Psoas muscle (tissue), 8 donors: ENCODE measurements around the gene TSPYL2. TPM values are rescaled to one million over a fixed set of nuclear protein-coding genes. Genes with fewer than 3 reads are reported as not detected.
A peak's percentile ranks its signal among the peaks of the same experiment; 100 is the strongest.

Experiments used
- ATAC-seq, 4 donors: fragments of 200-7000 bp; cut with Tn5 transposase; one replicate each; pipeline ENCODE4 v1.9.1; 2020; ENCODE audit warnings: moderate library complexity in 3 of 4, mild to moderate bottlenecking in 2 of 4
- DNase-seq, 2 donors: peaks; one replicate each; pipeline ENCODE4 v3.0.0-alpha.2; 2020
- H3K27ac ChIP-seq: fragments of 200-600 bp; one replicate; pipeline ENCODE4 v1.8.0; 2022
- H3K27me3 ChIP-seq, 3 donors: fragments of 200-600 bp in 1 of 3; one replicate each; pipeline versions ENCODE4 v1.6.1 to v1.8.0; 2013 to 2022; ENCODE audit warnings: low read length in 2 of 3, mild to moderate bottlenecking in 2 of 3, moderate library complexity in 1 of 3; ENCODE audit not compliant: insufficient read depth in 3 of 3
- H3K36me3 ChIP-seq, 2 donors: fragments of 200-600 bp in 1 of 2; one replicate each; pipeline versions ENCODE4 v1.6.1 to v1.8.0; 2013 to 2022; ENCODE audit warnings: low read depth in 1 of 2, mild to moderate bottlenecking in 1 of 2, moderate library complexity in 1 of 2; ENCODE audit not compliant: insufficient read depth in 1 of 2
- H3K4me1 ChIP-seq: fragments of 200-600 bp; one replicate; pipeline ENCODE4 v1.8.0; 2022
- H3K4me3 ChIP-seq: fragments of 200-600 bp; one replicate; pipeline ENCODE4 v1.8.0; 2022; ENCODE audit warnings: mild to moderate bottlenecking
- H3K9me3 ChIP-seq: fragments of 200-600 bp; one replicate; pipeline ENCODE4 v1.8.0; 2022
- WGBS, 3 donors: extraction: QIAGEN DNeasy Blood & Tissue Kit; methylation state at CpG; one replicate each; pipeline versions ENCODE4 v1.1.6 to v1.1.7; 2013; 5-methylcytosine and 5-hydroxymethylcytosine counted together
- intact Hi-C, 2 donors: fragments of 100-400 bp; cut with DNase I; formaldehyde crosslinking; loops; one replicate each; pipeline versions ENCODE4 v1.11.0 to v1.14.2; 2022
- polyA plus RNA-seq, 3 donors: library from polyadenylated mRNA; stranded (reverse); fragments of 200-250 nt; gene quantifications; one replicate each; pipeline ENCODE4 v1.2.3, GENCODE V29; 2013
- total RNA-seq, 4 donors: library from RNA; stranded (reverse); fragmentation: NEBNext Ultra II Directional in 2 of 4; extraction: Animal tissue kit (Norgen Biotek cat#: 25700) in 2 of 4; gene quantifications; one replicate each; pipeline versions ENCODE4 v1.2.1 to v1.2.4, GENCODE V29; 2021 to 2023
- TF ChIP-seq, protein P1 (sequence below): fragments of 200-600 bp; IDR thresholded peaks from one replicate; pipeline ENCODE4 v1.8.0; 2022; ENCODE audit warnings: antibody characterized with exemption
- donor health status: healthy with polysubstance abuse.
- donor health status: DM: no; HTN: no; CAD: no; lungs with moderate emphysema.
- donor health status: Bipolar disorder and iron deficiency.
- donor health status: healthy.
- donor health status: DM: yes; HTN: yes; CAD: no.
- donor health status: DM: no; HTN: no; CAD: no.
- donor health status: DM: no; HTN: no; CAD: no.
- donor health status: DM: yes; HTN: yes; CAD: no.

The TSPYL2 gene
- total and polyA plus RNA-seq, 7 donors: 9.2 to 56.4 (median 23.2) TPM

- H3K27me3 ChIP-seq: peaks cover 0 to 26% (median 0%) of the 10 kb centered on the region in 3 donors
- TF ChIP-seq, protein P1, sequence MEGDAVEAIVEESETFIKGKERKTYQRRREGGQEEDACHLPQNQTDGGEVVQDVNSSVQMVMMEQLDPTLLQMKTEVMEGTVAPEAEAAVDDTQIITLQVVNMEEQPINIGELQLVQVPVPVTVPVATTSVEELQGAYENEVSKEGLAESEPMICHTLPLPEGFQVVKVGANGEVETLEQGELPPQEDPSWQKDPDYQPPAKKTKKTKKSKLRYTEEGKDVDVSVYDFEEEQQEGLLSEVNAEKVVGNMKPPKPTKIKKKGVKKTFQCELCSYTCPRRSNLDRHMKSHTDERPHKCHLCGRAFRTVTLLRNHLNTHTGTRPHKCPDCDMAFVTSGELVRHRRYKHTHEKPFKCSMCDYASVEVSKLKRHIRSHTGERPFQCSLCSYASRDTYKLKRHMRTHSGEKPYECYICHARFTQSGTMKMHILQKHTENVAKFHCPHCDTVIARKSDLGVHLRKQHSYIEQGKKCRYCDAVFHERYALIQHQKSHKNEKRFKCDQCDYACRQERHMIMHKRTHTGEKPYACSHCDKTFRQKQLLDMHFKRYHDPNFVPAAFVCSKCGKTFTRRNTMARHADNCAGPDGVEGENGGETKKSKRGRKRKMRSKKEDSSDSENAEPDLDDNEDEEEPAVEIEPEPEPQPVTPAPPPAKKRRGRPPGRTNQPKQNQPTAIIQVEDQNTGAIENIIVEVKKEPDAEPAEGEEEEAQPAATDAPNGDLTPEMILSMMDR: peak; percentile 62
- H3K4me3 ChIP-seq: peak overlapping the region; percentile 38
- peak; percentile 65 to 87 for DNase-seq
- H3K4me1 ChIP-seq: no peaks in the 10 kb centered on the region
- peak; percentile 86 to 96 (median 93) for ATAC-seq
- no peaks in the 10 kb centered on the region for H3K9me3 ChIP-seq
- WGBS, 3 donors: 1 to 10% (median 2%) methylated on average over 27 to 31 of the region's 31 CpGs
- intact Hi-C loops: loop anchor here in 1 of 2 donors (2.0 to 5.0 kb wide), 2 partner anchors 151 to 675 kb away; no protein-coding TSS in a partner anchor
- H3K27ac ChIP-seq: peak overlapping the region; percentile 46
- no peaks in the 10 kb centered on the region for H3K36me3 ChIP-seq
Measured at GRCh38 chrX:53071604-53072417, 10.4 kb upstream of the TSPYL2 start.

DNA sequence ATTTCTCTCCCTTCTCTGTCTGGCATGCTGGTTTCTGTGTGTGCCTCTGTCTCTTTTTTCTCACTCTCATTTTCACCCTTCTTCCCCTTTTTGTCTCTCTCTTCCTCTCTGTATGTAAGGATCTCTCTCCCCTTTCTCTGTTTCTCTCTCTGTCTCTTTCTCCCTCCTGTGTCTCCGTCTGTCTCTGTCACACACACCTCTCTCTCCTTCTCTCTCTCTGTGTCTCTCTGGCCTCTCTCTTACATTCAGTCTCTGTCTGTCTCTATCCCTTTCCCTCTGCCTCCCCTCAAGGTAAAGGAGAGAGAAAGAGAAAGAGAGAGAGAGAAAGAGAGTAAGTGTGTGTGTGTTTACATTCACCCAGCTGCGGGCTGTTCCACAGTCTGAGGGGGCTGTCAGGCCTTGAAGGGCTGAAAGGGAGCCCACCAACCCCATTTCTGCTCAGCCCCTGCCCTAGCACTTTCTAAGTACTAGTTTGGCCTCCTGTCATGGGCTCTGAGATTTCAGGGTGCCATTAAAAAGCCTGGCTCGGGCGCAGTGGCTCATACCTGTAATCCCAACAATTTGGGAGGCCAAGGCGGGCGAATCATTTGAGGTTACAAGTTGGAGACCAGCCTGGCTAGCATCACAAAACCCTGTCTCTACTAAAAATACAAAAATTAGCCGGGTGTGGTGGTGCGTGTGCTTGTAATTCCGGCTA is 9.6 kb upstream of the TSPYL2 start:
- peak overlapping the region; percentile 46 for H3K27ac ChIP-seq
- DNase-seq (no peak), ATAC-seq (peak in 1 of 4 donors; percentile 34)
- H3K36me3 ChIP-seq: no peaks in the 10 kb centered on the region
- H3K9me3 ChIP-seq: no peaks in the 10 kb centered on the region
- WGBS, 3 donors: 58 to 79% (median 71%) methylated on average over 9 of the region's 9 CpGs
- H3K4me3 ChIP-seq: peak overlapping the region; percentile 38
- TF ChIP-seq, protein P1: no peak
- no peaks in the 10 kb centered on the region for H3K4me1 ChIP-seq
- intact Hi-C loops: loop anchor here in 1 of 2 donors (5.0 kb wide), 1 partner anchor 675 kb away; no protein-coding TSS in a partner anchor
- peaks cover 0 to 19% (median 0%) of the 10 kb centered on the region in 3 donors for H3K27me3 ChIP-seq

- peak overlapping the region; percentile 46 for H3K27ac ChIP-seq
- intact Hi-C loops: loop anchor here in 1 of 2 donors (5.0 kb wide), 1 partner anchor 674 kb away; no protein-coding TSS in a partner anchor
Measured at GRCh38 chrX:53073115-53073586, 9.0 kb upstream of the TSPYL2 start.

DNA sequence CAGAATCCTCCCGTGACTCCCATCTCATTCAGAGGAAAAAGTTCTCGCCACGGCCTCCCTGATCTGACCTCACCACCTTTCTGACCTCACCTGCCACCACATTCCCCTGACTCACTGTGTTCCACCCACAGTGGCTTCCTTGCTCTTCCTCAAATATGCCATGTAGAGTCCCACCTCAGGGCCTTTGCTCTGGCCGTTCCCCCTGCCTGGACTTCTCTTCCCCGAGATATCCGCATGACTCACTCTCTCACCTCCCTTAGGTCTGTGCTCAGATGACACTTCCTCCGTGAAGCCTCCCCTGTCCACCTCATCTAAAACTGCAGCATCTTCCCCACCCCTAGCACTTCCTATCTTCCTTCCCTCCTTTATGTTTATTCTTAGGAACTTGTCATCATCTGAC is 7.2 kb upstream of the TSPYL2 start:
- Histone ChIP-seq H3K27ac (no peak overlapping the region), H3K9me3 (no peaks in the 10 kb centered on the region), H3K4me3 (no peak overlapping the region), H3K4me1 (no peaks in the 10 kb centered on the region), H3K27me3 (peaks cover 0 to 18% (median 0%) of the 10 kb centered on the region in 3 donors), H3K36me3 (no peaks in the 10 kb centered on the region)
- TF ChIP-seq, protein P1: no peak
- ATAC-seq (peak in 2 of 4 donors; percentile 13 to 21), DNase-seq (no peak)
- 63 to 78% (median 77%) methylated on average over 7 of the region's 7 CpGs for WGBS, 3 donors
- intact Hi-C loops: no loop called here

More at GRCh38 chrX:53073115-53073586, 9.0 kb upstream of the TSPYL2 start:
- H3K27me3 ChIP-seq: peaks cover 0 to 15% (median 0%) of the 10 kb centered on the region in 3 donors
- DNase-seq (no peak), ATAC-seq (peak in 2 of 4 donors; percentile 4 to 35)
- no peaks in the 10 kb centered on the region for H3K4me1 ChIP-seq
- H3K36me3 ChIP-seq: no peaks in the 10 kb centered on the region
- TF ChIP-seq, protein P1: no peak
- H3K9me3 ChIP-seq: no peaks in the 10 kb centered on the region
- WGBS, 3 donors: 34 to 60% (median 52%) methylated on average over 3 to 6 of the region's 6 CpGs
- H3K4me3 ChIP-seq: no peak overlapping the region
